ENCODE data around the gene ANKRD28. TPM values are rescaled to one million over a fixed set of nuclear protein-coding genes. Genes with fewer than 3 reads are reported as not detected.
"Not testable (repeated sequence)": the region's sequence is repeated elsewhere in the genome, so short reads cannot be mapped to it uniquely, and the experiment has no call there.

The ANKRD28 gene
- total and polyA plus RNA-seq, 9 donors: 21.2 to 79.4 (median 43.8) TPM

GRCh38 chr3:15743587-15744009 lies 54.2 kb downstream of the ANKRD28 start:
- H3K27ac ChIP-seq: no peak overlapping the region
- no peak overlapping the region for H3K4me3 ChIP-seq
- no peaks in the 10 kb centered on the region for H3K9me3 ChIP-seq
- H3K36me3 ChIP-seq: no peaks in the 10 kb centered on the region
- DNase-seq: no peak
- 91 to 93% (median 91%) methylated on average over 3 of the region's 3 CpGs for WGBS, 3 donors
- H3K4me1 ChIP-seq (ENCODE audit: insufficient read depth): no peaks in the 10 kb centered on the region
- TF ChIP-seq EP300 (IDR thresholded peaks at IDR 0.05) (no peak), POLR2A (IDR thresholded peaks at IDR 0.05) (no peak), CTCF (IDR thresholded peaks at IDR 0.05) (no peak)
- intact Hi-C loops (cut with DNase I): no loop called here
- no peaks in the 10 kb centered on the region for H3K27me3 ChIP-seq

GRCh38 chr3:15742236-15742635 lies 55.5 kb downstream of the ANKRD28 start:
- H3K4me3 ChIP-seq; H3K27me3 ChIP-seq; H3K4me1 ChIP-seq (ENCODE audit: insufficient read depth); intact Hi-C loops (cut with DNase I); H3K9me3 ChIP-seq; H3K27ac ChIP-seq; DNase-seq; H3K36me3 ChIP-seq: not testable (repeated sequence)
- WGBS, 3 donors: 97 to 100% (median 99%) methylated on average over 16 to 24 of the region's 26 CpGs

- H3K27me3 ChIP-seq; DNase-seq; H3K36me3 ChIP-seq; intact Hi-C loops (cut with DNase I); H3K4me1 ChIP-seq (ENCODE audit: insufficient read depth); H3K9me3 ChIP-seq; H3K4me3 ChIP-seq; H3K27ac ChIP-seq: not testable (repeated sequence)
- WGBS, 3 donors: 94 to 96% (median 95%) methylated on average over 8 to 11 of the region's 11 CpGs
Measured at GRCh38 chr3:15738616-15739005, 59.2 kb downstream of the ANKRD28 start.

- H3K36me3 ChIP-seq: no peaks in the 10 kb centered on the region
- no peak overlapping the region for H3K27ac ChIP-seq
- TF ChIP-seq CTCF (IDR thresholded peaks at IDR 0.05) (no peak), EP300 (IDR thresholded peaks at IDR 0.05) (no peak), POLR2A (IDR thresholded peaks at IDR 0.05) (no peak)
Measured at GRCh38 chr3:15731024-15731423, 66.8 kb downstream of the ANKRD28 start.

GRCh38 chr3:15728766-15729165 lies 69.0 kb downstream of the ANKRD28 start:
- intact Hi-C loops (cut with DNase I): no loop called here
- Histone ChIP-seq H3K4me3 (no peak overlapping the region), H3K27me3 (no peaks in the 10 kb centered on the region), H3K27ac (no peak overlapping the region), H3K36me3 (no peaks in the 10 kb centered on the region), H3K4me1 (ENCODE audit: insufficient read depth) (no peaks in the 10 kb centered on the region), H3K9me3 (no peaks in the 10 kb centered on the region)
- no peak for DNase-seq
- TF ChIP-seq CTCF (IDR thresholded peaks at IDR 0.05) (no peak), POLR2A (IDR thresholded peaks at IDR 0.05) (no peak), EP300 (IDR thresholded peaks at IDR 0.05) (no peak)

More at GRCh38 chr3:15731024-15731423, 66.8 kb downstream of the ANKRD28 start:
- Histone ChIP-seq H3K4me1 (ENCODE audit: insufficient read depth) (no peaks in the 10 kb centered on the region), H3K4me3 (no peak overlapping the region), H3K27me3 (no peaks in the 10 kb centered on the region), H3K9me3 (no peaks in the 10 kb centered on the region)
- intact Hi-C loops (cut with DNase I): no loop called here
- no peak for DNase-seq
- 96 to 99% (median 99%) methylated on average over 2 of the region's 2 CpGs for WGBS, 3 donors

GRCh38 chr3:15726881-15727280 lies 70.9 kb downstream of the ANKRD28 start:
- H3K27me3 ChIP-seq: no peaks in the 10 kb centered on the region
- H3K27ac ChIP-seq: no peak overlapping the region
- TF ChIP-seq CTCF (IDR thresholded peaks at IDR 0.05) (no peak), POLR2A (IDR thresholded peaks at IDR 0.05) (no peak), EP300 (IDR thresholded peaks at IDR 0.05) (no peak)
- no peaks in the 10 kb centered on the region for H3K4me1 ChIP-seq (ENCODE audit: insufficient read depth)
- DNase-seq: no peak
- H3K9me3 ChIP-seq: no peaks in the 10 kb centered on the region
- intact Hi-C loops (cut with DNase I): no loop called here
- WGBS, 3 donors: 96 to 97% (median 96%) methylated on average over 2 of the region's 2 CpGs
- H3K4me3 ChIP-seq: no peak overlapping the region
- H3K36me3 ChIP-seq: no peaks in the 10 kb centered on the region

All from ovary (tissue), 9 donors.